HEK293 (cell line): ENCODE measurements around the gene DST.

Experiments
- CTCF ChIA-PET: fragments of 350-600 bp; formaldehyde crosslinking; extraction: SDS; loops from one replicate; lab custom pipeline; 2021; ENCODE audit warnings: antibody characterized with exemption; lab: Yijun Ruan, JAX
- POLR2A ChIA-PET: fragments of 300-600 bp; formaldehyde crosslinking; extraction: SDS; loops from one replicate; lab custom pipeline; 2020; ENCODE audit warnings: antibody characterized with exemption, inconsistent platforms; lab: Yijun Ruan, JAX
- H3K27ac ChIP-seq: fragments of 200-500 bp; sonication (Bioruptor generic); 2 replicates; pipeline ENCODE4 v1.5.1; 2014; ENCODE audit warnings: low read depth, low read length, control low read depth, inconsistent platforms; ENCODE audit errors: extremely low read depth
- H3K36me3 ChIP-seq, 2 experiments: fragments of 200-500 bp in 1 of 2; sonication (Bioruptor generic) in 1 of 2; 1 replicate in 1 of 2; 2 replicates in 1 of 2; pipeline ENCODE4 v1.5.1; 2014 to 2017; ENCODE audit warnings: inconsistent platforms in 2 of 2, low read length in 2 of 2; ENCODE audit not compliant: control insufficient read depth in 2 of 2, insufficient read depth in 1 of 2
- H3K4me1 ChIP-seq: fragments of 200-500 bp; sonication (Bioruptor generic); 2 replicates; pipeline ENCODE4 v1.5.1; 2014; ENCODE audit warnings: mild to moderate bottlenecking, low read length, inconsistent platforms; ENCODE audit not compliant: control insufficient read depth, insufficient read depth
- H3K4me3 ChIP-seq: 2 replicates; pipeline ENCODE4 v1.5.1; 2011; ENCODE audit warnings: low read depth, mild to moderate bottlenecking, control low read depth, low read length, moderate library complexity
- H3K9me3 ChIP-seq: fragments of 200-500 bp; sonication (Bioruptor generic); 2 replicates; pipeline ENCODE4 v1.5.1; 2014; ENCODE audit warnings: low read depth, low read length, inconsistent platforms; ENCODE audit not compliant: control insufficient read depth, insufficient read depth
- REST ChIP-seq: fragments of 450-650 bp; formaldehyde crosslinking; IDR thresholded peaks from 2 replicates; pipeline ENCODE4 v1.5.1; 2016; ENCODE audit warnings: missing biosample characterization, missing genetic modification characterization
- ZNF10 ChIP-seq: fragments of 450-650 bp; formaldehyde crosslinking; IDR thresholded peaks from 2 replicates; pipeline ENCODE4 v1.5.1; 2017; ENCODE audit warnings: missing biosample characterization, missing genetic modification characterization
- ZNF133 ChIP-seq: fragments of 450-650 bp; formaldehyde crosslinking; IDR thresholded peaks from 2 replicates; pipeline ENCODE4 v1.5.1; 2016; ENCODE audit warnings: missing biosample characterization, missing genetic modification characterization
- ZNF140 ChIP-seq: fragments of 450-650 bp; formaldehyde crosslinking; IDR thresholded peaks from 2 replicates; pipeline ENCODE4 v1.5.1; 2016; ENCODE audit warnings: missing biosample characterization, missing genetic modification characterization
- ZNF248 ChIP-seq: fragments of 450-650 bp; formaldehyde crosslinking; IDR thresholded peaks from 2 replicates; pipeline ENCODE4 v1.5.1; 2017; ENCODE audit warnings: missing biosample characterization, missing genetic modification characterization
- ZNF324 ChIP-seq: fragments of 450-650 bp; formaldehyde crosslinking; IDR thresholded peaks from 2 replicates; pipeline ENCODE4 v1.5.1; 2016; ENCODE audit warnings: missing biosample characterization, missing genetic modification characterization
- ZNF394 ChIP-seq: fragments of 450-650 bp; formaldehyde crosslinking; IDR thresholded peaks from 2 replicates; pipeline ENCODE4 v1.5.1; 2016; ENCODE audit warnings: missing biosample characterization, missing genetic modification characterization, mild to moderate bottlenecking, moderate library complexity, borderline replicate concordance
- ZNF514 ChIP-seq: fragments of 450-650 bp; formaldehyde crosslinking; IDR thresholded peaks from 2 replicates; pipeline ENCODE4 v1.5.1; 2016; ENCODE audit warnings: missing biosample characterization, missing genetic modification characterization
- ZNF530 ChIP-seq: fragments of 450-650 bp; formaldehyde crosslinking; IDR thresholded peaks from 2 replicates; pipeline ENCODE4 v1.5.1; 2016; ENCODE audit warnings: low read depth, missing biosample characterization, missing genetic modification characterization
- ZNF549 ChIP-seq: fragments of 450-650 bp; IDR thresholded peaks from 2 replicates; pipeline ENCODE4 v1.5.1; 2018; ENCODE audit warnings: missing biosample characterization, missing genetic modification characterization, mild to moderate bottlenecking, inconsistent platforms, moderate library complexity
- ZNF623 ChIP-seq: fragments of 450-650 bp; formaldehyde crosslinking; IDR thresholded peaks from 2 replicates; pipeline ENCODE4 v1.5.1; 2016; ENCODE audit warnings: missing biosample characterization, missing genetic modification characterization
- ZNF654 ChIP-seq: fragments of 450-650 bp; formaldehyde crosslinking; IDR thresholded peaks from 2 replicates; pipeline ENCODE4 v1.5.1; 2016; ENCODE audit warnings: low read depth, missing biosample characterization, missing genetic modification characterization
- ZNF692 ChIP-seq: fragments of 450-650 bp; formaldehyde crosslinking; IDR thresholded peaks from 2 replicates; pipeline ENCODE4 v1.5.1; 2016; ENCODE audit warnings: missing biosample characterization, missing genetic modification characterization
- ZNF701 ChIP-seq: fragments of 450-650 bp; formaldehyde crosslinking; IDR thresholded peaks from 2 replicates; pipeline ENCODE4 v1.5.1; 2016; ENCODE audit warnings: missing biosample characterization, missing genetic modification characterization
- ZNF830 ChIP-seq: fragments of 450-650 bp; IDR thresholded peaks from 2 replicates; pipeline ENCODE4 v1.5.0; 2018; ENCODE audit warnings: missing biosample characterization, missing genetic modification characterization, low read depth, mild to moderate bottlenecking, moderate library complexity
- TF ChIP-seq, protein P1 (sequence below): fragments of 450-650 bp; formaldehyde crosslinking; IDR thresholded peaks from 2 replicates; pipeline ENCODE4 v1.5.1; 2016; ENCODE audit warnings: missing biosample characterization, missing genetic modification characterization
- TF ChIP-seq, protein P2 (sequence below): fragments of 450-650 bp; formaldehyde crosslinking; IDR thresholded peaks from 2 replicates; pipeline ENCODE4 v1.5.1; 2016; ENCODE audit warnings: missing biosample characterization, missing genetic modification characterization
- TF ChIP-seq, protein P3 (sequence below): fragments of 450-650 bp; formaldehyde crosslinking; IDR thresholded peaks from 2 replicates; pipeline ENCODE4 v1.5.1; 2017; ENCODE audit warnings: missing biosample characterization, missing genetic modification characterization

DST gene

DNA sequence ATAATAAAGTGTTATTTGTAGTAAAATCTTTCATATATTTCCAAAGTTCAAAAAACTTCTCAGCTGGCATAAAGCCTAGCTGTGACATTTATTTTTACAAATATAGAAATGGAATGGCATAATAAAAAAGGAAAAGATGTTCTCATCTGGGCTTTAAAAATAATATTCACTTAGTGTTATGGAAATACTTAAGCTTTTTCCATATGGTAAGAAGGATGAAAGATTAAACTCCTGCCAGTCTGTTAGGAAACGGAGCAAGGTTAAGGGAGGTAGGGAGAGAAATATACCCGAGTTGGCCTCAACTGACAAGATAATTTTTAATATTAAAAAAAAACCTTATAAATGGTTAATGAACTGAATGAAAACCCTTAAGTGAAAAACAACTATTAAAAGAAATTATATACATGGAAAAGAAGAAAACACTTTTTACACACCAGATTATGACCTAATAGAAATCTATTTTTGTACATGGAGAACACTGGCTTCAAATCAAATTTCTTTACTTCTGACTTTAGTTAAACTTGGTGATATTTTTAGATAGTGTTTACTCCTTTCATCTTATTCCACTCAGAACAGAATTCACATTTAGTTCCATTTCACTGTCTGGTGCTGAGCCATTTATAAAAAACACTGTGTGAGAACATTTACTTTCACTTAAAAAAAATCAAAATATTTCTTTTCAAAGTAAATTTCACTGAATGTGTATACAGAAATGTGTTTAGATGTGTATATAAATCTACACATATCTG, 137.0 kb downstream of the DST start:
- Histone ChIP-seq H3K9me3 (no peaks in the 10 kb centered on the region), H3K4me1 (no peaks in the 10 kb centered on the region), H3K27ac (no peak overlapping the region), H3K4me3 (no peak overlapping the region), H3K36me3 (peaks cover 45 to 53% of the 10 kb centered on the region in 2 experiments)
- ChIA-PET CTCF (interaction anchor here (0.6 to 2.2 kb wide), 7 partner anchors 16 to 875 kb away, joined by 3 to 8 read pairs (median 4); no protein-coding TSS in a partner anchor), POLR2A (interaction anchor here (0.5 kb wide), 1 partner anchor 36 kb away, joined by 3 read pairs; no protein-coding TSS in a partner anchor)
- TF ChIP-seq ZNF140 (tag by site-specific recombination) (no peak), ZNF701 (tag by site-specific recombination) (no peak), ZNF248 (tag by site-specific recombination) (no peak), ZNF10 (tag by site-specific recombination) (no peak), ZNF830 (tag by site-specific recombination) (no peak), ZNF692 (tag by site-specific recombination) (no peak), ZNF133 (tag by site-specific recombination) (no peak), ZNF324 (tag by site-specific recombination) (no peak), ZNF530 (no peak), ZNF623 (tag by site-specific recombination) (no peak), ZNF549 (tag by site-specific recombination) (no peak), REST (no peak), ZNF654 (tag by site-specific recombination) (no peak)

DNA sequence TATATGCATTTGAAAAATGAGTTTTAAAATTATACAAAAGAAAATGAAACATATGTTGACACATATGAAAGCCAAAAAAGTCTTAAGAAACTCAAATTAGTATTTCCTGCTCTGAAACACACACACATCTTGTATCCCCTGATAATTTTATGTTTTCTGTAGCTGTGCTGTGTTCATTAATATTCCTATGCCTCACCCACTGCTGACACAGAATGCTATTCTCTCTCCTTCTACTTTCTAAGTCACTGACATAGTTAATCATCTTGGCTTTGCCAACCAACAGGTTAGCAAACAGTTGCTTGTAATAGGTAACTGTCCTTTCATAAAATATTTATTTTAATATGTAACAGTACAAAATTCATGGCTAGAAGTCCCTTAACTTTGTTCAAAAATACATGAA, 140.7 kb downstream of the DST start:
- Histone ChIP-seq H3K4me3 (no peak overlapping the region), H3K27ac (no peak overlapping the region), H3K9me3 (no peaks in the 10 kb centered on the region; the same call in 1 of the 2 replicates), H3K4me1 (no peaks in the 10 kb centered on the region), H3K36me3 (peaks cover 37 to 57% of the 10 kb centered on the region in 2 experiments)
- ChIA-PET POLR2A (no interaction called here), CTCF (no interaction called here)
- no peak for TF ChIP-seq ZNF514 (tag by site-specific recombination)
- TF ChIP-seq, protein P1, sequence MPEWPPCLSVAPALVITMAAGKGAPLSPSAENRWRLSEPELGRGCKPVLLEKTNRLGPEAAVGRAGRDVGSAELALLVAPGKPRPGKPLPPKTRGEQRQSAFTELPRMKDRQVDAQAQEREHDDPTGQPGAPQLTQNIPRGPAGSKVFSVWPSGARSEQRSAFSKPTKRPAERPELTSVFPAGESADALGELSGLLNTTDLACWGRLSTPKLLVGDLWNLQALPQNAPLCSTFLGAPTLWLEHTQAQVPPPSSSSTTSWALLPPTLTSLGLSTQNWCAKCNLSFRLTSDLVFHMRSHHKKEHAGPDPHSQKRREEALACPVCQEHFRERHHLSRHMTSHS (tag by site-specific recombination): no peak
- TF ChIP-seq, protein P2, sequence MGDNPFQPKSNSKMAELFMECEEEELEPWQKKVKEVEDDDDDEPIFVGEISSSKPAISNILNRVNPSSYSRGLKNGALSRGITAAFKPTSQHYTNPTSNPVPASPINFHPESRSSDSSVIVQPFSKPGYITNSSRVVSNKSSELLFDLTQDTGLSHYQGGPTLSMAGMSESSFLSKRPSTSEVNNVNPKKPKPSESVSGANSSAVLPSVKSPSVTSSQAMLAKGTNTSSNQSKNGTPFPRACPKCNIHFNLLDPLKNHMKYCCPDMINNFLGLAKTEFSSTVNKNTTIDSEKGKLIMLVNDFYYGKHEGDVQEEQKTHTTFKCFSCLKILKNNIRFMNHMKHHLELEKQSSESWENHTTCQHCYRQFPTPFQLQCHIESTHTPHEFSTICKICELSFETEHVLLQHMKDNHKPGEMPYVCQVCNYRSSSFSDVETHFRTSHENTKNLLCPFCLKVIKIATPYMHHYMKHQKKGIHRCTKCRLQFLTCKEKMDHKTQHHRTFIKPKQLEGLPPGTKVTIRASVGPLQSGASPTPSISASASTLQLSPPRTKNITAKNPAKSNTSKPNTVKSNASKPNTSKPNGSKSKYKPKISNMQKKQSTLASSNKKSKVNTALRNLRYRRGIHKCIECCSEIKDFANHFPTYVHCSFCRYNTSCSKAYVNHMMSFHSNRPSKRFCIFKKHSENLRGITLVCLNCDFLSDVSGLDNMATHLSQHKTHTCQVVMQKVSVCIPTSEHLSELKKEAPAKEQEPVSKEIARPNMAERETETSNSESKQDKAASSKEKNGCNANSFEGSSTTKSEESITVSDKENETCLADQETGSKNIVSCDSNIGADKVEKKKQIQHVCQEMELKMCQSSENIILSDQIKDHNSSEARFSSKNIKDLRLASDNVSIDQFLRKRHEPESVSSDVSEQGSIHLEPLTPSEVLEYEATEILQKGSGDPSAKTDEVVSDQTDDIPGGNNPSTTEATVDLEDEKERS: no peak
- TF ChIP-seq, protein P3, sequence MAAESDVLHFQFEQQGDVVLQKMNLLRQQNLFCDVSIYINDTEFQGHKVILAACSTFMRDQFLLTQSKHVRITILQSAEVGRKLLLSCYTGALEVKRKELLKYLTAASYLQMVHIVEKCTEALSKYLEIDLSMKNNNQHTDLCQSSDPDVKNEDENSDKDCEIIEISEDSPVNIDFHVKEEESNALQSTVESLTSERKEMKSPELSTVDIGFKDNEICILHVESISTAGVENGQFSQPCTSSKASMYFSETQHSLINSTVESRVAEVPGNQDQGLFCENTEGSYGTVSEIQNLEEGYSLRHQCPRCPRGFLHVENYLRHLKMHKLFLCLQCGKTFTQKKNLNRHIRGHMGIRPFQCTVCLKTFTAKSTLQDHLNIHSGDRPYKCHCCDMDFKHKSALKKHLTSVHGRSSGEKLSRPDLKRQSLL (tag by site-specific recombination): no peak
- no peak for TF ChIP-seq ZNF394 (tag by site-specific recombination)
